ENCODE data around the gene DCAF12L2.
"Not testable (repeated sequence)": the region's sequence is repeated elsewhere in the genome, so short reads cannot be mapped to it uniquely, and the experiment has no call there.

Gene DCAF12L2

GRCh38 chrX:126165721-126166461 is at the start of gene DCAF12L2:
DCAF12L2 (minus strand) TSS chrX:126166289; CDS start chrX:126165924, 365 bp downstream.
- DNase-seq, result no peak

- not testable (repeated sequence) for DNase-seq
These were observed 24.8 kb upstream of the DCAF12L2 start for GRCh38 chrX:126190888-126191287.

- no peak for DNase-seq
These were observed 11.2 kb upstream of the DCAF12L2 start for GRCh38 chrX:126177133-126177840.

GRCh38 chrX:126170720-126171119 is 4.6 kb upstream of the DCAF12L2 start:
- DNase-seq, result no peak

- no peak for DNase-seq
These were observed 1.5 kb upstream of the DCAF12L2 start for GRCh38 chrX:126167560-126167959.

GRCh38 chrX:126165401-126165720 is 728 bp downstream of the DCAF12L2 start:
- DNase-seq, result no peak

- DNase-seq, result no peak
These were observed 1.2 kb downstream of the DCAF12L2 start for GRCh38 chrX:126164689-126165400.

GRCh38 chrX:126164226-126164625 is 1.9 kb downstream of the DCAF12L2 start:
- DNase-seq, result no peak

- DNase-seq, result no peak
These were observed 25.1 kb downstream of the DCAF12L2 start for GRCh38 chrX:126141014-126141413.

- DNase-seq, result no peak
These were observed 28.2 kb downstream of the DCAF12L2 start for GRCh38 chrX:126137899-126138298.

GRCh38 chrX:126124721-126125120 is 41.4 kb downstream of the DCAF12L2 start:
- no peak for DNase-seq
